ENCODE data around the gene NALCN. TPM values are rescaled to one million over a fixed set of nuclear protein-coding genes. Genes with fewer than 3 reads are reported as not detected.

NALCN gene
- total and polyA plus RNA-seq, 4 experiments from 2014 or later, result not detected

DNA sequence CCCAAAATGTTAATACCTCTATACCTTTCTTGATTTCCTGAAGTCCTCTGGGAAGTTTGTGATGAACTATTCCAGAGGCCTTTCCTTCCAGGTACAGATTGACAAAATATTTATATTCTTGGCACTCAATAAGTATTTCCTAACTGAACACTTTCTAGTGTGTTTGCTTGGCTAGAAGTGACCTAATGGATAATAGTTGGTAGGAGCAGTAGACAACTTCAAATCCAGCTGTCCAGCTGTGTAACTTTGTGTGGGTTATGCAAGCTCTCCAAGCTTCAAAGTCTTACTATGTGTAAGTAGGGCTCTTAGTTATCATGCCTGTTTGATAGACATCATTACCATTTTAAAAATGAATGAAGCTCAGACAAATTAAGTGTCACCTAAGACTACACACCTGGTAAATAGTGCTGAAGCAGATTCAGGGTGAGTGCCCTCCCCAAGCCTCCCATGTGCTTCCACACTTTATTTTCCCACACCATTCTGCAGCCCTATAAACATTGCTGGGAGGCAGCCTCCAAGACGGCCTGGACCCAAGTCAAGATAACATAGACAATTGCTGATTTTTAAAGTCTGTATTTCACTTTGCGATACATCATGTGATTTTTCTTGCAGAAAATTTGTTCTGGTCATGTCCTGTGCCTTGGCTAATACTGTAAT is 196.6 kb downstream of the NALCN start:
- POLR2A ChIA-PET (ENCODE audit: partially characterized antibody), result no interaction called here
- Histone ChIP-seq H3K4me1 (ENCODE audit: insufficient read depth, low read length) (no peaks in the 10 kb centered on the region), H3K36me3 (ENCODE audit: insufficient read depth, low read length) (no peaks in the 10 kb centered on the region), H3K9me3 (ENCODE audit: control insufficient read depth in 1 of 2, low read length in 2 of 2) (no peaks in the 10 kb centered on the region), H3K27ac (ENCODE audit: low read depth, low read length) (no peak overlapping the region), H3K27me3 (ENCODE audit: insufficient read depth, low read length) (no peaks in the 10 kb centered on the region), H3K4me3 (ENCODE audit: low read length in 2 of 2) (no peak overlapping the region)
- H3K4me3 Mint-ChIP-seq, result no peak overlapping the region
- intact Hi-C loops (cut with micrococcal nuclease), result no loop called here
- peaks cover 0 to 4% (median 0%) of the 10 kb centered on the region in 8 donors for H3K9me3 Mint-ChIP-seq
- H3K36me3 Mint-ChIP-seq, result no peaks in the 10 kb centered on the region
- H3K27me3 Mint-ChIP-seq, result no peaks in the 10 kb centered on the region
- CTCF ChIA-PET (ENCODE audit: partially characterized antibody), result interaction anchor here (1.6 kb wide), 1 partner anchor 75 kb away, joined by 3 read pairs; no protein-coding TSS in a partner anchor
- no peak for DNase-seq
- H3K4me1 Mint-ChIP-seq, result no peaks in the 10 kb centered on the region
- H3K27ac Mint-ChIP-seq, result no peak overlapping the region

GRCh38 chr13:101218484-101218883 is 197.8 kb downstream of the NALCN start:
- Histone ChIP-seq H3K4me1 (ENCODE audit: insufficient read depth, low read length) (no peaks in the 10 kb centered on the region), H3K36me3 (ENCODE audit: insufficient read depth, low read length) (no peaks in the 10 kb centered on the region), H3K27ac (ENCODE audit: low read depth, low read length) (no peak overlapping the region), H3K9me3 (ENCODE audit: control insufficient read depth in 1 of 2, low read length in 2 of 2) (no peaks in the 10 kb centered on the region), H3K27me3 (ENCODE audit: insufficient read depth, low read length) (no peaks in the 10 kb centered on the region), H3K4me3 (ENCODE audit: low read length in 2 of 2) (no peak overlapping the region)
- ChIA-PET POLR2A (ENCODE audit: partially characterized antibody) (no interaction called here), CTCF (ENCODE audit: partially characterized antibody) (no interaction called here)
- Mint-ChIP-seq H3K4me3 (no peak overlapping the region), H3K27me3 (no peaks in the 10 kb centered on the region), H3K9me3 (peaks cover 0 to 6% (median 0%) of the 10 kb centered on the region in 8 donors), H3K4me1 (no peaks in the 10 kb centered on the region), H3K27ac (peak overlapping the region in 1 of 7 donors; percentile 45), H3K36me3 (no peaks in the 10 kb centered on the region)
- no peak for DNase-seq
- intact Hi-C loops (cut with micrococcal nuclease), result no loop called here

DNA sequence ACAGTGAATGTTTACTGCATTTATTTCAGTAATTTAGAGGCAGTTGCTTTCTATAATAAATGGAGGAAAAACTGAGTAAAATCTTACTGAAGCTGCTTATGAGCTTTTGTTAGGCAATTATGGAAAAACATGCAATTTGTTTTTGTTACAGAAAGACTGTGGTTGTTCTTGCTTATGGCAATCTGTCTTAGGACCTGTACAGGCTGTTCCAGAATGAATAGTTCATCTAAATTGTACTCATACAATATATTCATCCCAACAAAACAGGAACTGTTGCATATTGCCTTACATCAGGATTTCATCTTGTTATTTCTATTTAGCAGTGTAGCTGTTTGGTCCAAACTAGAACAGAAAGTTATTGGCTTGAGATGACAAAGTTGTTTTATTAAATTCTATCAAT is 199.2 kb downstream of the NALCN start:
- DNase-seq, result no peak
- no peaks in the 10 kb centered on the region for H3K27me3 Mint-ChIP-seq

DNA sequence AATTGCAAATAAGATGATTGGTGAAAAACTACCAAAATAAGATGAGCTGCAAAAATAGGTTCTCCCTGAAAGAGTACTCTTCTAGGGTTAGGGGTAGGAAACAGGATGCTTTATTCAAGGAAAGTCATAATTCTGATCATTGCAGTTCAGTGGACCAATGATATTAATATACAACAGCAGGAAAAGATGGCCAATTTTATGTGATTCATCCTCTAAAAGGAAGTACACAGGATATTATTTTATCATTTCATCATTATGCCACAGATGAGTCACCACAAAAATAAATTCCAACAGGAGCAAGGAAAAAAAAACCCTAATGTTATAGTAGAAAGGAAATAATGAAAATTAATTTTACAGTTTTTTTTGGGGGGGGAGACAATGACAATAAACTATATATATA is 205.0 kb downstream of the NALCN start:
- Histone ChIP-seq H3K27ac (ENCODE audit: low read depth, low read length) (no peak overlapping the region), H3K36me3 (ENCODE audit: insufficient read depth, low read length) (no peaks in the 10 kb centered on the region), H3K4me1 (ENCODE audit: insufficient read depth, low read length) (no peaks in the 10 kb centered on the region), H3K9me3 (ENCODE audit: control insufficient read depth in 1 of 2, low read length in 2 of 2) (no peaks in the 10 kb centered on the region), H3K4me3 (ENCODE audit: low read length in 2 of 2) (no peak overlapping the region), H3K27me3 (ENCODE audit: insufficient read depth, low read length) (no peaks in the 10 kb centered on the region)
- Mint-ChIP-seq H3K9me3 (peaks cover 0 to 8% (median 0%) of the 10 kb centered on the region in 8 donors), H3K27me3 (no peaks in the 10 kb centered on the region), H3K36me3 (no peaks in the 10 kb centered on the region), H3K4me3 (no peak overlapping the region), H3K4me1 (no peaks in the 10 kb centered on the region), H3K27ac (no peak overlapping the region)
- POLR2A ChIA-PET (ENCODE audit: partially characterized antibody), result no interaction called here
- intact Hi-C loops (cut with micrococcal nuclease), result no loop called here
- DNase-seq, result no peak
- CTCF ChIA-PET (ENCODE audit: partially characterized antibody), result interaction anchor here (0.8 kb wide), 1 partner anchor 9 kb away, joined by 3 read pairs; no protein-coding TSS in a partner anchor

More for the DNA sequence above, 199.2 kb downstream of the NALCN start:
- Histone ChIP-seq H3K27me3 (ENCODE audit: insufficient read depth, low read length) (no peaks in the 10 kb centered on the region), H3K4me1 (ENCODE audit: insufficient read depth, low read length) (no peaks in the 10 kb centered on the region), H3K4me3 (ENCODE audit: low read length in 2 of 2) (no peak overlapping the region), H3K36me3 (ENCODE audit: insufficient read depth, low read length) (no peaks in the 10 kb centered on the region), H3K27ac (ENCODE audit: low read depth, low read length) (no peak overlapping the region), H3K9me3 (ENCODE audit: control insufficient read depth in 1 of 2, low read length in 2 of 2) (no peaks in the 10 kb centered on the region)
- ChIA-PET CTCF (ENCODE audit: partially characterized antibody) (no interaction called here), POLR2A (ENCODE audit: partially characterized antibody) (no interaction called here)
- H3K4me3 Mint-ChIP-seq, result no peak overlapping the region
- intact Hi-C loops (cut with micrococcal nuclease), result no loop called here
- H3K36me3 Mint-ChIP-seq, result no peaks in the 10 kb centered on the region
- H3K4me1 Mint-ChIP-seq, result no peaks in the 10 kb centered on the region
- no peak overlapping the region for H3K27ac Mint-ChIP-seq
- peaks cover 0 to 9% (median 0%) of the 10 kb centered on the region in 8 donors for H3K9me3 Mint-ChIP-seq

DNA sequence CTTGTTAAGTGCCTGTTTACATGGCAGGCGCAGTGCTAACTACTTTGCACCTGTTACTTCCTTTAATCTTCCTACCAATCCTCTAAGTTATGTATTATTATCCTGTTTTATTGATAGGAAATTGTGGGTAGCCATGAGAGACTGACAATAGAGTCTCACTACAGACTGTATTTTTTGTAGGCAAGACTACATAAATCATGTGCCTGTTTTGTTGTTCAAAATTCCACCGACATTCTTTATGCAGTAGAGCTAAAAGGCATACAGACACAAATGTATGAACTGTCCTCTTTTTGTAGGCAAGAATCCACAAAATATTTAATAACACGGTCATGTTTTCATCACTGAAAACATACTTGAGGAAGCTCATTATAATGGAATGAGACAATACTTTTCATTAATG is 205.5 kb downstream of the NALCN start:
- H3K27me3 ChIP-seq (ENCODE audit: insufficient read depth, low read length), result no peaks in the 10 kb centered on the region
- H3K9me3 ChIP-seq (ENCODE audit: control insufficient read depth in 1 of 2, low read length in 2 of 2), result no peaks in the 10 kb centered on the region
- Mint-ChIP-seq H3K27ac (no peak overlapping the region), H3K4me3 (no peak overlapping the region), H3K36me3 (no peaks in the 10 kb centered on the region), H3K9me3 (peaks cover 0 to 8% (median 0%) of the 10 kb centered on the region in 8 donors), H3K4me1 (no peaks in the 10 kb centered on the region), H3K27me3 (no peaks in the 10 kb centered on the region)
- DNase-seq, result no peak
- intact Hi-C loops (cut with micrococcal nuclease), result no loop called here
- no peak overlapping the region for H3K27ac ChIP-seq (ENCODE audit: low read depth, low read length)
- CTCF ChIA-PET (ENCODE audit: partially characterized antibody), result no interaction called here
- no peaks in the 10 kb centered on the region for H3K4me1 ChIP-seq (ENCODE audit: insufficient read depth, low read length)
- no peak overlapping the region for H3K4me3 ChIP-seq (ENCODE audit: low read length in 2 of 2)
- no peaks in the 10 kb centered on the region for H3K36me3 ChIP-seq (ENCODE audit: insufficient read depth, low read length)
- POLR2A ChIA-PET (ENCODE audit: partially characterized antibody), result no interaction called here

DNA sequence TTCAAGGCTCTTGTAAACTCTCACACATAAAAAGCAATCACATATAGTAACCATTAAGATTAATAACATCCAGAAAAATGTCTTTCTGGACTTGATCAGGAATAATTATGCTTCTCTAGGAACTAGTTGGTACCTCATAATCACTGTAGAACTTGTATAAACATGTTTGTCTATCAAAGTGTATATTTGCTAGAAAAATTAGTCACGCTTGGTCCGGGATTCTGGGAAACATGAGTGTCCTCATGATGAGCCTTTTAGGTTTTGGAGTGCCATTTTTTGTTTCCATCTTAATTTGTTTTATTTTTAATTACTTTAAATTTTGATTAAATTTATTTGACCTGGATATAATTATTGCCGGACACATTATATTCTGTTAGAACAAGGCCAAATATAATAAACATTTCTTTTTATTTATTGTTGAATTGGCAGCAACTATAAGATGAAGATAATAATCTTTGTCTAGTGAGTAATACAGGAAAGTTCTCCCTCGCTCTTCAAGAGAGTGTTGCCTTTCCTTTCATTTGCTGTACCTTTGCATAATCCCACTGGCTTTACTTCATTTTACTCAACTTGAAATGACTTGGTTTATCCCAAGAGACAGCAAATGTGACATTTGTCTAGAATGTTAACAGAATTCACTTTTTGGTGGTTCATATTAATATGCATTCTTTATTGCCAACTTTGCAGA is 207.0 kb downstream of the NALCN start:
- H3K4me1 Mint-ChIP-seq, result no peaks in the 10 kb centered on the region
- intact Hi-C loops (cut with micrococcal nuclease), result no loop called here
- CTCF ChIA-PET (ENCODE audit: partially characterized antibody), result no interaction called here

DNA sequence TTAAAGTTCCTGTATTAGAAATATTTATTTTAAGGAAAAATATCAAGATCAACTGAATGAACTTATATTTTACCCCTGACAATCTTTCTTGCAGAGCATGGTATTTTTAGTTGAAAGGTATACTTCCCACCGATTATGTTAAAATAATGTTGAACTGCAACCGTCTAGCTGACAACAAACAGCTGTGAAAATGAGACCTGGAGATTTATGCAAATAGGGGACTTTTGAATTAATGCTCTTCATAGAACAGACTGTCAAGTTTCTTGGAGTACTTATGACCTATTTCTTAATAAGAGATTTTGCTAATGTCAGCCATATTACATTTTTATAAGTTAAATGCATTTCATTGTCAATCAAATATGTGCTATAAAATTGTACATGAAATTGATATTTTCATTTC is 210.9 kb downstream of the NALCN start:
- Mint-ChIP-seq H3K9me3 (peaks cover 0 to 2% (median 0%) of the 10 kb centered on the region in 8 donors), H3K4me3 (no peak overlapping the region), H3K4me1 (no peaks in the 10 kb centered on the region), H3K27ac (no peak overlapping the region), H3K27me3 (peaks cover 0 to 1% of the 10 kb centered on the region in 2 donors), H3K36me3 (no peaks in the 10 kb centered on the region)
- no peak overlapping the region for H3K27ac ChIP-seq (ENCODE audit: low read depth, low read length)
- no peaks in the 10 kb centered on the region for H3K27me3 ChIP-seq (ENCODE audit: insufficient read depth, low read length)
- intact Hi-C loops (cut with micrococcal nuclease), result no loop called here
- no peaks in the 10 kb centered on the region for H3K9me3 ChIP-seq (ENCODE audit: control insufficient read depth in 1 of 2, low read length in 2 of 2)
- no peak for DNase-seq
- H3K4me3 ChIP-seq (ENCODE audit: low read length in 2 of 2), result no peak overlapping the region
- H3K36me3 ChIP-seq (ENCODE audit: insufficient read depth, low read length), result no peaks in the 10 kb centered on the region
- ChIA-PET POLR2A (ENCODE audit: partially characterized antibody) (no interaction called here), CTCF (ENCODE audit: partially characterized antibody) (no interaction called here)
- H3K4me1 ChIP-seq (ENCODE audit: insufficient read depth, low read length), result no peaks in the 10 kb centered on the region

More for the DNA sequence above, 207.0 kb downstream of the NALCN start:
- no peaks in the 10 kb centered on the region for H3K27me3 Mint-ChIP-seq
- H3K27ac ChIP-seq (ENCODE audit: low read depth, low read length), result no peak overlapping the region
- H3K9me3 Mint-ChIP-seq, result peaks cover 0 to 7% (median 0%) of the 10 kb centered on the region in 8 donors
- H3K4me3 ChIP-seq (ENCODE audit: low read length in 2 of 2), result no peak overlapping the region
- H3K27me3 ChIP-seq (ENCODE audit: insufficient read depth, low read length), result no peaks in the 10 kb centered on the region
- no peak overlapping the region for H3K27ac Mint-ChIP-seq
- POLR2A ChIA-PET (ENCODE audit: partially characterized antibody), result no interaction called here
- H3K36me3 Mint-ChIP-seq, result no peaks in the 10 kb centered on the region
- no peak for DNase-seq
- H3K4me1 ChIP-seq (ENCODE audit: insufficient read depth, low read length), result no peaks in the 10 kb centered on the region
- no peaks in the 10 kb centered on the region for H3K9me3 ChIP-seq (ENCODE audit: control insufficient read depth in 1 of 2, low read length in 2 of 2)
- H3K4me3 Mint-ChIP-seq, result no peak overlapping the region
- no peaks in the 10 kb centered on the region for H3K36me3 ChIP-seq (ENCODE audit: insufficient read depth, low read length)
